Endometrium (tissue), 2 donors: ENCODE data around the gene B3GAT1.
A peak's percentile ranks its signal among the peaks of the same experiment; 100 is the strongest.
"Not testable (repeated sequence)": the region's sequence is repeated elsewhere in the genome, so short reads cannot be mapped to it uniquely, and the experiment has no call there.

Experiments used
- FAIRE-seq: peaks from 2 replicates; lab custom pipeline; 2012; peaks lifted over from hg19 to GRCh38; lab: Jason Lieb, UNC
- donor health status: control.
- donor health status: control.

Gene B3GAT1

DNA sequence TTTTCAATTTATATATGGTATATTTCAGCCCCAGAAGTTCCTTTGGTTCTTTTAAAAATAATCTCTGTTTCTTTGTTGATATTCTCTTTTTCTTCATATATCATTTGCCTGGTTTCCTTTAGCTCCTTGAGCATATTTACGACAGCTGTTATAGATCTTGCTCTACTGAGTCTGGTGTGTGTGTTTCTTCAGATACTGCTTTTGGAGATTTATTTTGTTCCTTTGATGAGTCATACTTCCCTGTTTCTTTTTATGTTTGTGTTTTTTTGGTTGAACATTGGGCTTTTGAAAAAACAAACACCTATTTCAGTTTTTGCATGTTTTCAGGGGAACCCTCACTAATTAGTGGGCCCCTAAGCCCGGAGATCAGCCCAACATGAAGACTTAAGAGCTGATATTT lies 56.9 kb downstream of the B3GAT1 start:
- no peak for FAIRE-seq

DNA sequence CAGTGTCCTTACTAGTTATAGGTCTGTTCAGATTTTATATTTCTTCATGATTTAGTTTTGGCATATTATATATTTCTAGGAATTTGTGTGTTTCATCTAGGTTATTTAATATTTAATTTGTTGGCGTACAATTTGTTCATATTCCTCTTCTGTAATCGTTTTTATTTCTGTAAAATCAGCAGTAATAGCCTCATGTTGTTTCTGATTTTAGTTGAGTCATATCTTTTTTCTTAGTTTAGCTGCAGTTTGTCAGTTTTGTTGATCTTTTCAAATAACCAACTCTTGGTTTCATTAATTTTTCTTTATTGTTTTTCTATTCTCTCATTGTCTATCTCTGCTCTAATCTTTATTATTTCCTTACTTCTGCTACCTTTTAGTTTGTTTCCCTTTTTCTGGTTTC lies 59.9 kb downstream of the B3GAT1 start:
- peak; percentile 29 for FAIRE-seq

DNA sequence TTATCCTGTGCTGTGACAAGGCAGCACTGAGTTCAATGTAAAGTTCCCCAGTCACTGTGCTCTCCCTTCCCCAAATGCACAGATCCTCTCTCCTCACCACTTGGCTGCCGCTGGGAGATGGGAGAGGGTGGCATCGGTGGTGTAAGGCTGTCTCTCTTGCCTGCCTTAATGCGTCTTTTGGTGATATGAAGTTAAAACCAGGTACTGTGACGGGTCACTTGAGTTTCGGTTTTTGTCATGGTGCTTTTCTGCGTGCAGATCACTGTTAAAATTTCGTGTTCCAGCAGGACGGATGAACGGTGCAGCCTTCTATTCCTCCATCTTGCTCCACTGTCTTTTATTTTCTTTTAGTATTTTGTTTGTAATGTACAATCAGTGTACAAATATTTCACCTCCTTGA lies 61.7 kb downstream of the B3GAT1 start:
- FAIRE-seq = no peak

DNA sequence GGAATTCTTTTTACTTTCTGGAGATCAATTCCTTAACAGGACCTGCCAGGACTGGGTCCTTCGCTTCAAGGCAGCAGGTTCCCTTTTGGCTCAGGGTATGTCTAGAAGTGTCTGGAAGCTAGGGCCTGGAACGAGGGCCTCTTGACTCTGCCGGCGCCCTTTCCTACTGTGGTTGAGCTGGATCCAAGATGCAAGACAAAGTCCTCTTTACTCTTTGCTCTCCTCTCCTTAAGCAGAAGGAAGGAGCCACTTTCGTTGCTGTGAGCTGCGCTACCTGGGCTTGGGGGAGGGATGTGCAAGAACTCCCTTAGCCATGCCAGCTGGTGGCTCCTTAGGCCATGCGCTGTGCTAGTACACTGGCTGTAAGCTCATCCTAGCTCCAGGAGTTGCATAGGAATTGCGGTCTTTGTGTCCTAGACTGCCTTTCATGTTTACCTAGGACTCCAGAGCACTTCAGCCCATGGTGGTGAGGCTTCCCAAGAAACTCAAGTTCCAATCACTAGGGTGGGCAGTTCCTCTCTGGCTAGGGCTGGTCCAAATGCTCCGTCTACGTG lies 62.2 kb downstream of the B3GAT1 start:
- no peak for FAIRE-seq

DNA sequence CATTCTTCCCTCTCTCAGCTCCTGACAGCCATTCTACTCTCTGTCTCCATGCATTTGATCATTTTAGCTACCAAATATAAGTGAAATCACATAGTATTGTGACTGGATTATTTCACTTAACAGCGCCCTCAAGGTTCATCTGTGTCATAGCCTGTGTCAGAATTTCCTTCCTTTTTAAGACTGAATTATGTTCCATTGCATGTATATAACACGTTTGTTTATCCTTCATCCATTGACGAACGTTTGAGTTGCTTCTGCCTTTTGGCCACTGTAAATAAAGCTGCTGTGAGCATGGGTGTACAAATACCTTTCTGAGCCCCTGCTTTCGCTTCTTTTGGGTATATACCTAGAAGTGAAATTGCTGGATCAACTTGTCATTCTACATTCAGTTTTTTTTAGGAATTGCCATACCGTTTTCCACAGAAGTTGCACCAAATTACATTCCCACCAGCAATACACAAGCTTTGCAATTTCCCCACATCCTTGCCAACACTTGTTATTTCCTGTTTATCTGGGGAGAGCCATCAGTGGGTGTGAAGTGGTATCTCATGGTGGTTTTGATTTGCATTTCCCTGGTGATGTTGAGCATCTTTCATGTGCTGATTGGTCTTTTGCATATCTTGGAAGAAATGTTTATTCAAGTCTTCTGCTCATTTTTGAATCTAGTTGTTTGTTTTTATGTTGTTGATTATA lies 62.8 kb downstream of the B3GAT1 start:
- no peak for FAIRE-seq

DNA sequence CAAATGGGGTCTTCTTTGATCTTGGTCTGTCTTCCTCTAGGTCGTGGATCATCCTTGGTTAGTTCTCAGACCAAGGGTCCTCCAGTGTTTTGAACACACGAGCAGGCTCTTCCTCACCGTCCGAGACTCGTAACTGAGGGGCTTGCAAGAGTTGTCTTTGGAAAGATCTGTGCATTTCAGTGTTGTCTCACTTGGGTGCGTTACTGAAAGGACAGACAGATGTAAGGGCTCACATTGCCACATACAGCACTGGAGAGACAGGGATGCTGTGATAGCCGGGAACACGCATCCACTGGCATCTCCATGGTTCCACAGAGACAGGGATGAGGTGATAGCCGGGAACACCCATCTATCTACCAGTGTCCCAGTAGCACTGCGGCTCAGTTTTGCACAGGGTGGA lies 64.6 kb downstream of the B3GAT1 start:
- FAIRE-seq = no peak

DNA sequence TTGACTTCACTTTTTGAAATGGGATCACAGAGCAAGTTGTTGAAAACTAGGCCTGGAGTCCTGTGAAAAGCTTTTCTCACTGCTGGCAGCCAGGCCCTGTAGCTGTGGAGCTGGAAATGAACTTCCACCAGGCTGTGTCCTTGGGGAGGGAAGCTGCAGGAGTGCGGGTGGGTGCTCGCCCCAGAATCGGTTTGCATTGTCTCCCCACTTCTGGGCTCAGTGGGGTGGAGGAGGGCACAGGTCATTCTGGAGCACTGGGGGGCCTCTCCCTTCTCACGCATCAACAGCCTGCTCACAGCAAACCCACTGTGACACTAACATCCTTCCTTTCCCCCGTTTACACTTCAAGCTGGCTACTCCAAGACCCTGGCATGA lies 65.1 kb downstream of the B3GAT1 start:
- no peak for FAIRE-seq

DNA sequence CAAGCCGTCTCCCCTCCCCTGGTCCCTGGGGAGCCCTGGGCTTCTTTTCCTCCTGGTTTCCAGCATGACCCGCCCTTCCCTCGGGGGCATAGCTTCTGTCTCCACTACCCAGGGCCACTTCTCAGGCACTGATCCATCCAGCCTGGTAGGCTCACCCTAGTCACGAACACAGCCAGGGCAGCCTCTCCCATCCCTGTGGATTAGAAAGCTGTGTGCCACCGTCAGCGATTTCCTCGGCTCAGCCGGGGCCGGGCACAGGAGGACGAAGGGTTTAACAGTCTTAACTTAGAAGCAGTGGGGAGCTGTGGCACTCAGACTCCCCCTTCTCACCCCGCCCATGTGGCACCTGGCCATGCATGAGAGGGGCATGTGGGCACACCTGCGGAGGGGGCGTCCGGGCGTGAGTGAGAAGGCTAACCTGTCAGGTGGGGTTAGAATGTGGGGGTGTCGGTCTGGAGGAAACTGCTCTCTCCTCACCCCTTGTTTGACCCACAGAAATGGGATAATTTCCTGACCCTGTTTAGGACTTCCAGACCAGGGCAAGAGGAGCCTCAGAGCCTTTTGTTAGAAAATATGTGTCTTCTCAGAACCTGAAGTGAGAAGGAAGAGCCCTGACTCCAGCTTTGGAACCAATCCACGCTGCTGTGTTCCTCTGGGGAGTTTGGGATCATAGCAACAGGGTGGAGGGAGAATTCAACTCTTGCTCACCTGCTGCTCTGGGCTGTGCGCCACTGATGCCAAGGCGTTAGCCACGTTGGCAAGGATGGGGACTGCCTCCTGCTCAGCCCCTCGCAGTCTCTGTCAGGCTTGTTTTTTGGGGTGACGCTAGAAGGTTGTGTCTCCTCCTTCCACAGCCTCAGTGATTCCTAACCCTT lies 65.7 kb downstream of the B3GAT1 start:
- no peak for FAIRE-seq

DNA sequence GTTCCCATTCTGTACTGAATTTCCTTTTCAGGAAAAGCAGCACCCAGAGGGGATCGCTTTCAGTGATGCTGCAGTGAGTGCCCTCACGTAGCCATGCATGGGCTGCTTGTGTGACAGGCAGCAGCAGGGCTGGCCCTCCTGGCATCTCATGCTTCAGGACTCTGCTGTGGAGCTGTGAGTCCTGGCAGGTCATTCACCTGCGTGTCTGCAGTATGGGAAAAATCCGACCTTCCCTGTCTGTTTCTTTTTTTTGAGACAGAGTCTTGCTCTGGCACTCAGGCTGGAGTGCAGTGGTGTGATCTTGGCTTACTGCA lies 66.8 kb downstream of the B3GAT1 start:
- FAIRE-seq = no peak

DNA sequence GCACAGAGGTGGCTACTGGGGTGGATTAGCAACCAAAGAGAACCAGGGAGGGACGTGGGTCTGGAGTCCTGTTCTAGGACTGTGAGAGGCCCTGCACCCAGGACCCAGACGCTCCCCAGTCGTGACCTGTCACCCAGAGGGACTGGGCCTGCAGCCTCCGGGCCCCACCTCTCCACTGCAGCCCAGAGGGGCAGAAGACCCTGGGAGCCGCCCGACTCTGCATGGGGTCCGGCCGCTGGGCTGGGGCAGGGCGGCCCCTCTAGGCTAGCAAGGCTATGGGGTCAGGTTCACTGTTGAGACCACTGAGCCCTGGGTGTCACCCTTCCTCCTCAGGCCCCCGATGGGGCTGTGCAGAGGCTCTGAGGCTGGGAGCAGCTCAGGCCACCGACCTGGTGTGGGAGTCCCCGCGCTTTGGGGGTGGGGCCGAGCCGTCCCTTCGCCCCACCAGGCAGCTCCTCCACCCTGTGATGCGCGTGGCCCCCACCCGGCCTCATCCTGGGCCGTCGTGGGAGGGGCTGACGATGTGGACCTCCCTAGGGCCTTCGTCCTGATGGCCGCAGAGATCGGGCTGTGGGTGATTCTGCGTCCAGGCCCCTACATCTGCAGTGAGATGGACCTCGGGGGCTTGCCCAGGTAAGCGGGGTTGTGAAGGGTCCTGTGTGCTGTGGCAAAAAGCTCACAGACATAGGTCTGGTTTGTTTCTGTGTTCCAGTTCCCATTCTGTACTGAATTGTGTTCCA lies 67.4 kb downstream of the B3GAT1 start:
- FAIRE-seq = not testable (repeated sequence)

DNA sequence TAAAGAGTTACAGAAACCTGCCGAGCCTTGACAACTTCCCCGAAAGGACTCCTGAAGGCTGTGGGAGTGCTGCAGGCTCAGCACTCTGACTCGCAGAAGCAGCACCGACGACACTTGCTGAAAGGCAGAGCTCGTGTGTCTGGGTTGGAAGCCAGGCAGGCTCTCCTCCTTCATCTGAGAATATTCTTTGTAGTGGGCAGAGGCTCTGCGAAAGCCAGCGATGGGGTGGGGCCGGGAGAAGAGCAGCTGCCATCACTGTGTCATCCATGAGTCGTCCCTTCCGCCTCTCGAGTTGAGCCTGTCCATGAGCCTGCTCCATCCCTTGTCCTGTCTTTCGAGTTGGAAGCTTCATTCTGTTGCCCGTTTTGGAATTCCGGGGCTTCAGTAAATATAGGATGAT lies 68.4 kb downstream of the B3GAT1 start:
- no peak for FAIRE-seq

DNA sequence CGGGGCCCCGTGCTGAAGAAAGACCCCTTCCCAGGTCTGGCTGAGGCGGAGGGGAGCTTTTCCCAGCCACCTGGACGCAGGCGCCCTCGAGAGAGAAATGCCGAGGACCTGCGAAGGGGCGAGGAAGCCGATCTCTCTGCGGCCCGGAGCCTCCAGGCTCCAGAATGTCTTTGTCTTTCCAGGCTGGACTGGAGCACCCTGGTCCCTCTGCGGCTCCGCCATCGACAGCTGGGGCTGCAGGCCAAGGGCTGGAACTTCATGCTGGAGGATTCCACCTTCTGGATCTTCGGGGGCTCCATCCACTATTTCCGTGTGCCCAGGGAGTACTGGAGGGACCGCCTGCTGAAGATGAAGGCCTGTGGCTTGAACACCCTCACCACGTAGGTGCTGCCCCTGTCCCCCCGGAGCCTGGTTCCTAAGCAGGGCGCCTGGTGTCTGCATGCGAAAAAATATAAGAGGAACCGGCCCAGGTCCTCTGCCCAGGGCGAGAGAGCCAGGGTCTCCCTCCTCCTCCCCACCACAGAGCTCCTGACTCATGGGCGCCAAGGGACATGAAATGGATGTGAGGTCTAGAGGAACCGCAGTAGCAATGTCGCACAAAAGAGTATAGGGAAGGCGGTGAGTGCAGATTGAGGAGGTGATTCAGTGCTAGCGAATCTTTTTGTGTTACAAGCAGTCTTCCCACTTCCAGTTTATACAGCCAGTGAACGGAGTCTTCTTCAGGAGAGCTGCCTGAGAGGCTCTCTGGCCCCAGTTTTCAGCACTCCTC lies 69.3 kb downstream of the B3GAT1 start:
- FAIRE-seq = no peak

DNA sequence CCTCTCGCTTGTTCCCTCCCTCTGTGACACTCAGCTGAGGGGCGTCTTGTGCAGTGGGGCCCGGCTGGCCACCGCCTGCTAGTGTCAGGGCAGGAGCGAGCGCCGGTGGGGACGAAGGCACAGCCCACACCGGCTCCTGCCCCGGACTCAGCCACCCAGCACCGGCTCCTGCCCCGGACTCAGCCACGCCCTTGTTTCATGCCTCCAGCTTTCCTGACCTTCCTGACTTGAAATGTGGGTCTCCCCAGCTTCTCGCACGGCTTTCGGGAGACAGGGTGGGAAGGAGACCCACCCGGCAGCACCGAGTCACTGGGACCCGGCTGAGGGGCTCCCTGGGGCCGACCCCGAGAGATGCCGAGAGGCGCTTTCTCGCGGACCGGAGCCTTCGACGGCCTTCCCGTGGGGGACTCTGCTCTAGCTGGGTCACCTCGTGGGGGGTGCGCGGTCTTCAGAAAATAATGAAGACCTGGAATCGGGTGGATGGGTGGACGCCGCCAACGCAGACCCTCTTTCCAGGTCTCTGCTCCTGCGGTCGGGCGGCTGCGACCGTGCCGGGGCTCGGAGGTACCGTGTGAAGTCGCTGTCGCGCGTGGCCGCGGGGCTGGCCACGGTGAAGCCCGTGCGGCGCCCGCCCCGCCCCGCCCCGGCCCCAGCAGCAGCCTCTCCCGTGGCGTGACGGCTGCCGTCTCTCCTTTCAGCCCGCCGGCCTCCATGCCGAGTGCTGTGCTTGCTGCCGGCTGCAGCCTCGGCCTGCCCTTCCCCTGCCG lies 70.1 kb downstream of the B3GAT1 start:
- FAIRE-seq = no peak

DNA sequence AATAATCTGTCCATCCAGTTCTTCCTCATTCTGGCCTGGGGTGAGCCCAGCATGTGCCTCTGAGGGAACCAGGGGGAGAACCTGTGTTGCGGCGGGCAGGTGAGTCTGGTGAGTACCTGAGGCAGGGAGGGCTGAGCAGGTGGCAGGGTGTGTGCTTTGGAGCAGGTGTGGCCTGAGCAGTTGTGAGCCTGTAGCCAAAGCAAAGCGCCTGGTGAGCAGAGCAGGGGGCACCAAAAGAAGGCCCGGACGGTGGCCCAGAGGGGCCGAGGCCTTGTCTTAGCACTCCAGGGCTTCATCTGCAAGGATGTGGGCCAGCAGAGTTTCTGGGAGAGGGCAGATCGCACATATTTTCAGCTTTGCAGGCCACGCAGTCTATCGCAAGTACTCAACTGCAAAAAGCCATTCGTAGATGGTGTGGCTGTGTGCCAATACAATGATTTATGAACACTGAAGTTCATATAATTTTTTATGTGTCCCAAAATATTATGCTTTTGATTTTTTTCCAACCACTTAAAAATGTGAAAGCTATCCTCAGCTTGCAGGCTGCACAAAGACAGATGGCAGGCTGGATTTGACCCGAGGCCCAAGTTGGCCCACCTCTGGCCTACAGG lies 71.6 kb downstream of the B3GAT1 start:
- FAIRE-seq = no peak

DNA sequence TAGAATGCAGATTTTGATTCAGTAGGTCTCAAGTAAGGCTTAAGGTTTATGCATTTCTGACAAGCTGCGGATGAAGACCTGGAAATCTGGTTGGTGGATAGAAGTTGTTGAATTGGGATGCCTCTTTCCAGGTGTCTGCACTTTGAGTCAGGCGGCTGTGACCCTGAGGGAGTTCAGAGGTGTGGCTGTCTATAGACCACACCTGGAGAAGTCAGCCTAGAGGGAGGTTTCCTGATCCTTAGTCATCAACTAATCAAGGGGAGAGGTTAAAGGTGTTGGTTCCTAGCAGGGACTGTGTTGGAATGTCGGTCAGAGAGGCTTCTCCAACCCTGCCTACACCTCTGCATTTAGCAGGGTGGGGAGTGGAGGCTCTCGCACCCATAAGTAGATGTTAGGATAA lies 72.3 kb downstream of the B3GAT1 start:
- no peak for FAIRE-seq

DNA sequence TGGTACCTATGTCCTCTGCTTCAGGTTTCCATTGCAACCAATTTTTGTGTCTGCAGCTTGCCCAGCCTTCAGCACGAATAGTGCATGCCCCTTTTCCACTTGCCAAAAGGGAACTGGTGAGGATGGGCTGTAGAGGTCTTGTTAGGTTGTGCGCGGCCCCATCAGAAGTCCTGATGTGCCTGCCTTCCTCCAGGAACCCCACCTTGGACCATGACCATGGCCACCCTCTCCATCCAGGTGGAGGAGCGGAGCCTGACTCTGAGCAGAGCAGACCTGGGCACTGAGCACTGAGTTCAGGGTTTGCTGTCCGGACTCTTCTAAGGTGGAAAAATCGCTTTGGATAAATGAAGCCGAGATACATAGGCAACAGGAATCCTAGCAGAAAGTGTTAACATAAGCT lies 73.4 kb downstream of the B3GAT1 start:
- FAIRE-seq = no peak

DNA sequence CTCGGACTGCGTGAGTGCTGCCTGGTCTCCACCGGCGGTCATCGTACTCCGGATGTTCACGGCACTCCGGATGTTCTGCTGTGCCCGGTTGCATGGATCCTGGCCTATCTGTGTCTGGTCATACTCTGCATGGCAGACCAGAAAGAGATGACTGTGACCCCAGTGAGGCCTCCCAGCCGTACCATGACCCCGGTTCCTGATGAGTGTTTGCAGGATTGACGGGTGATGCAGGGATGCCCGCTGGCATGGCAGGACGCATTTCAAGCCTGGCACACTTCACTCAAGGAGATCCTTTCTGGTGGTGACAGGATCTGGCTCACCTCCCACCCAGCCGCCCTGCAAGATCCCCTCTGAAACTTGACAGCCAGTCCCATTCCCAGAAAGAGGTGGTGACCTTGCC lies 74.0 kb downstream of the B3GAT1 start:
- FAIRE-seq = no peak

DNA sequence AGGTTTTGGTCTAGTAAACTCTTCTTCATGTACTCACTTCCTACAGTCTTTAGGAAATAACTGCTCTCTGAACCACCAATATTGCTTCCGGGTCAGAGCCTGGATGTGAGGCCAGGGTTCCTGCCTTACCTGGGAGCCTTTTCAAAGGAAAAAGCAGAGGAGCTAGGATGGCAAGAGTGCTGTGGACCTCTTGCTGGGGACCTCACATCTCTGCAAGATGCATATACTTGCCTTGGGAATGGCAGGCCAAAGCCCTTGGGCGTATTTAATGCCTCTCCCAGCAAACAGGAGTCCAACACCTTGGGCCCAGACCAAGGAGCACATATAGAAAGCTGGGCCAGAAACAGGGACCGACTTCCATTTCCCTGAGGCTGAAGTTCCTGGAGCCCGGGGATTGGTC lies 75.0 kb downstream of the B3GAT1 start:
- FAIRE-seq = no peak

DNA sequence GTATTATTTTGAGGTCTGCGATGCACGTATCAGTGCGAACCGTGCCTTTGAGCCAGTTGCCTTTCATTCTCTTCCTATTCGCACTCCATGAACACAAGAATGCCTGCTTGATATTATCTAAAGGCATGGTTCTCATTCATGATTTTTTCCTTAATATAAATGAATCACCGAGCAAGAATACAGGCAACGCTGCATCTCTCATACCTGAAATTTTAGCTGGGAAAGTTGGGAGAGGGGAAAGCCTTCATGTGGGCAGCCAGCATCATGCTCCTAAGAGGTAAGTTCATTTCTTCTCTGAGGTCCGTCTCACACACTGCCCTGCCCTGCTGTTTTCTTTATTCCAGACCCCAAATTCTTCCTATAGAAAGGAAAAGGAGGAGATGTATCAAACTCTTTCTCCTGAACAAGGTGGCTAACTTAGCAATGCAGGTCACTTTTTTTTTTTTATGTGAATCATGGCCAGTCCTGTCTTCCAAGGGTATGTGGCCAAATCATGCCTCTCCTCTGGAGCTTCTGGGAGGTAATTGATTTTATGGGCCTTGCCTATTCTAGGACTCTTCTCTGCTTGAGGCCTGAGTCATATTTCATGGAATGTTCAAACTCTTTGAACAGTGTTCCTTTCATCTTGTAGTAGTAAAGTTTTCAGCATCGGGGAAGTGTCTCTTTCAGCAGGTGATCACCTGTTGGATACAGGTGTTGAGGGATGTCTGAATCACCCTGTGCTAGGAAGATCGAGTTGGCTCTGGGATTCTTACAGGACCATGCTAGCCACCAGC lies 77.1 kb downstream of the B3GAT1 start:
- FAIRE-seq = no peak

DNA sequence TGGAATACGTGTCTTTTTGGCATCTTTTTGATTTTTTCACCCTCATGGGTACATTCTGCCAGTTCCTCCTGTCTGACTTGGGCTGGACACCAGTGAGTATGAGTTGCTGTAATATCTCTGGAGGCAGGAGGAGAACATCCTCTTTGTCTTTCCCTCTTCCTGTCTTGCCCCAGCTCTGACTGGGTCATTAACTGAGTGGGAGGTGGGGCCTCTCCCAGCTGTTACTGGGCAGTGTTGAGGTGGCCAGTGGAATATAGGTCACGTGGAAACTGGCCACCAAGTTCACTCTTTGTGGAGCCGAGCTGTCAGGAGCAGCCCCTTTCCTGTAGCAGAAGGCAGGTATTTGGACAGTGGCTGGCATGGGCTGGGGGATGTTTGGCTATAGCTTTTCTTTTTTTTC lies 78.1 kb downstream of the B3GAT1 start:
- no peak for FAIRE-seq
